Measurements from ENCODE around the gene NR4A3.

GRCh38 chr9:99860266-99860665 is 38.6 kb downstream of the NR4A3 start:
- TF ChIP-seq CTCF (IDR thresholded peaks at IDR 0.05 in 2 of 3, conservative IDR thresholded peaks at IDR 0.05 in 1 of 3; ENCODE audit: insufficient read depth in 2 of 3, low read depth in 1 of 3, low read length in 3 of 3), result no peak
- TF ChIP-seq JUNB (CRISPR knock-in tag; conservative IDR thresholded peaks at IDR 0.05), result no peak
- TF ChIP-seq POLR2A (conservative IDR thresholded peaks at IDR 0.05), result no peak
- no peak for TF ChIP-seq UBTF (IDR thresholded peaks at IDR 0.05; ENCODE audit: borderline replicate concordance in 1 of 2, low read depth in 2 of 2, low read length in 2 of 2)
- TF ChIP-seq IFI16 (CRISPR knock-in tag; IDR thresholded peaks at IDR 0.05), result no peak
- TF ChIP-seq EGR1 (conservative IDR thresholded peaks at IDR 0.05), result no peak
- TF ChIP-seq PHF20 (IDR thresholded peaks at IDR 0.05; ENCODE audit: partially characterized antibody), result no peak
- no peak for TF ChIP-seq RNF2 (IDR thresholded peaks at IDR 0.05)
- TF ChIP-seq NFE2L1 (tag; IDR thresholded peaks at IDR 0.05; ENCODE audit: borderline replicate concordance, low read depth), result no peak
- TF ChIP-seq E4F1 (CRISPR knock-in tag; IDR thresholded peaks at IDR 0.05; ENCODE audit: borderline replicate concordance), result no peak
- TF ChIP-seq BMI1 (IDR thresholded peaks at IDR 0.05; ENCODE audit: low read length), result no peak
